Activated naive CD4-positive, alpha-beta T cell (primary cell): ENCODE data around the gene POLR3C.

ENCODE experiments used
- DNase-seq, 4 experiments: peaks; one replicate each; lab custom pipeline; 2025; lab: John Stamatoyannopoulos, UW

The POLR3C gene

DNA sequence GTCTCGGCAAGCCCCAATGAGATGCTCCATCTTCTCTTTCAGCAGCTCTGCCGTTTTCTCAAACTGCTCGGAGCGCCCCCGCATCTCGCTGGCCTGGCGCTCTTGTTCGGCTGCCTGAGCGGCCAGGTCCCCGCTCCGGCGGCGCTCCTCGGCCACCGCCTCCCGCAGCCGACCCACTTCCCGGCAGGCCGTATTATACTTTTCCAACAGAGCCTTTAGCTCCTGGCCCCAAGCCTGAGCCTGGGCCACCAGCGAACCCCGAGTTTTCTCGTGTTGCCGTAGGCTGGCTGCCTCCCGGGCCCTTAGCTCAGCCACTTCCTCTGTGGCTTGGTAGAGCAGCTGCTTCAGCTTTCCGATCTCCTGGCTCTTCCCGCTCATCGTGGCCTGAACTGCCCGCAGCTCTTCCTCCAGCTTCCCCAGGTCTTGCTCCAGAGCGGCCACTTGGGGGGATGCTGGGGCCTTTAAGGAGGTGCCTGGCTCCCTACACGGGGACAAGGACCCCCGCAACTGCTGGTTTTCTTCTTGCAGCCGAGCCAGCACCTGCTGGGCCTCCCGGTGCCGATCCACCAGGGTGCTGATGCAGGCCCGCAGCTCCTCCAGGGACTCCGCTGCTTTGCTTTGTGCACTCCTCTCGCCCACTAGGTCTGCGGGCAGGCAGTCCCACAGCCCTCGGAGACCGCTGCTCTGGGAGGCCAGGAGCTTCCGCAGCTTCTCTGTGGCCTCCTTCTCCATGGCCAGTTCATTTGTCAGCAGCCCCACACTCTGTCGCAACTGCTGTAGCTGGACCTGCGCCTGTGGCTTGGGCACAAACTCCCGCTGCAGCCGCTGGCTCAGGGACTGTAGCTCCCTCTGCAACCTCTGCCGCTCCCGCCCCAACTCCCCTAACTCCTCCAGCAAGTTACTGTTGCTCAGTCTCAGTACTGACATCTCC lies 48.3 kb downstream of the POLR3C start:
- DNase-seq: peak in 1 of 4 experiments; percentile 29

DNA sequence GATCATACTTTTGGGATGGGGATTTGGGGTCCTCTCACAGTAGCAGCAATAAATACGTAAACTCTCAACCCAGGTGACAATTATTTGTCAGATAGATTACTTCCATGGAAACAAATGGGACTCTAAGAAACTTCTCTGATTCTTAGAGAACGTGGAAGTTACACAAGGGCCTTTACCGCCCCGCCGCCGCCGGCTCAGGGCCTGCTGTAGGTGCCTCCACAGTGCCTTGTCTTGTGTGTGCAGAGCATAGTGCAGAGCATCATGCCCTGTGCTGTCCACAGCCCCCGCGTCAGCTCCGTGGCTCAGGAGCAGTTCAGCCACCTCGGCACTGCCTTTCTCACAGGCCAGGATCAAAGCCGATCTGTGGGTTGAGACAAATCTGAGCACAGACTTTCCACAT lies 50.6 kb downstream of the POLR3C start:
- no peak for DNase-seq

- no peak for DNase-seq
These were observed 54.0 kb downstream of the POLR3C start for GRCh38 chr1:145877923-145878486.

- DNase-seq: no peak
These were observed 54.7 kb downstream of the POLR3C start for GRCh38 chr1:145878724-145879123.

DNA sequence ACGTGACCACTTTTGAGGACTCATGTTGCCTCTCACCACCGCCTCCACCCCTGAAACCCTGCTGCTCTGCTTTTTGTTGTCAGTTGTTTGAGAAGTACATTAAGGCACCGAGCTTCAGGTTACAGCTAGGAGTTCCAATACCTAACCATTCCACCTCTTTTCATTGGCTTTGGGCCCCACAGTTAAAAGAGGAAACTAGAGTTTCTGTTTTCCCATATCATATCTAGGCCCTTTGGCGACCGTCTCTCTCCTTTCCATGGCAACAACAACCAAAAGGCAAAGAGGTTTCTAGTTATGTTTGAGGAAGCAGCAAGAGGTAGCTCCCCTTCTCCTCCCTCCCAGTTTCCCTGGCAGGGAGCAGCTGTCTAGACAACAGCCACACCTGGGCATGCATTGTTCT lies 55.8 kb downstream of the POLR3C start:
- no peak for DNase-seq

DNA sequence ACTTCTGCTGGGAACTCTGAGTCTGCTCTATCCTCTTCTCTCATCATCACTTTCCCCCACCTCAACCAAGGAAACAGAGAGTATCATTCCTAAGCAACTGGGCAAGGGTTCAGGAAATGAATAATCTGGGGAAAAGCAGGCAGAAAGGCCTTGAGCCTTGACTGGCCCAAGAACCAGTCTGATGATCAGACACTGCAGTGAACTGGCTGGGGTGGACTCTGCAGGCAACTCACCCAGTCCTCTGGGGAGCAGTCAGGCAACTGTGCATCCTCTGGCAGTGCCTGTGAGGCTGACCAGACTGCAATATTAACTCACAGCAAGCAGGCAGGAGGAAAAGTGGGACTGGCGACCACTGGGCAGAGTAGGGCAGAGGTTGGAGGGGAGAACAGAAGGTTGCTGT lies 60.7 kb downstream of the POLR3C start:
- no peak for DNase-seq

- peak; percentile 40 to 87 (median 65) for DNase-seq
These were observed 61.8 kb downstream of the POLR3C start, which contains the start of gene ANKRD35 for GRCh38 chr1:145885738-145886287. Gene ANKRD35 (minus strand): TSS chr1:145885866. CDS start chr1:145885758, 108 bp downstream.

- no peak for DNase-seq
These were observed 62.4 kb downstream of the POLR3C start for GRCh38 chr1:145886390-145886789.

DNA sequence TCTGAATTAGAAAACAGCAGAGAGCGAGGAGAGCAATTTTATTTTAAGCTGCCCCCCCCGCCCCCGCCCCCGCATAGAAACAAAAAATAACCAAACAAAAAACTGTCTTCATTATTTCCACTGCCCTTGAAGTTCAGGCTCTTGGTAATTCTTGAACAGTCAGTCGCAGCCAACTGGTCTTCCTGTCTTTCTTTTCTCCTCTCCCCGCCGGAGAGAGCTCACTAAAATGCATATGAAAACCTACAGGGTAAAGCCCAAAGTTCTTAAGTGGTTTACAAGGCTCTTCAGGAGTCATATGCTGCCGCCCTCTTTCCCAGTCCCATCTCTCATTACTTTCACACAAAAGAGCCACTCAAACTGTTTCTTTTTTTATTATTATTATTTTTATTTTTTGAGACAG lies 62.8 kb downstream of the POLR3C start:
- no peak for DNase-seq

GRCh38 chr1:145887631-145888030 lies 63.6 kb downstream of the POLR3C start:
- DNase-seq: no peak

- DNase-seq: no peak
These were observed 65.7 kb downstream of the POLR3C start for GRCh38 chr1:145889722-145890121.

GRCh38 chr1:145891143-145891542 lies 67.1 kb downstream of the POLR3C start:
- no peak for DNase-seq

DNA sequence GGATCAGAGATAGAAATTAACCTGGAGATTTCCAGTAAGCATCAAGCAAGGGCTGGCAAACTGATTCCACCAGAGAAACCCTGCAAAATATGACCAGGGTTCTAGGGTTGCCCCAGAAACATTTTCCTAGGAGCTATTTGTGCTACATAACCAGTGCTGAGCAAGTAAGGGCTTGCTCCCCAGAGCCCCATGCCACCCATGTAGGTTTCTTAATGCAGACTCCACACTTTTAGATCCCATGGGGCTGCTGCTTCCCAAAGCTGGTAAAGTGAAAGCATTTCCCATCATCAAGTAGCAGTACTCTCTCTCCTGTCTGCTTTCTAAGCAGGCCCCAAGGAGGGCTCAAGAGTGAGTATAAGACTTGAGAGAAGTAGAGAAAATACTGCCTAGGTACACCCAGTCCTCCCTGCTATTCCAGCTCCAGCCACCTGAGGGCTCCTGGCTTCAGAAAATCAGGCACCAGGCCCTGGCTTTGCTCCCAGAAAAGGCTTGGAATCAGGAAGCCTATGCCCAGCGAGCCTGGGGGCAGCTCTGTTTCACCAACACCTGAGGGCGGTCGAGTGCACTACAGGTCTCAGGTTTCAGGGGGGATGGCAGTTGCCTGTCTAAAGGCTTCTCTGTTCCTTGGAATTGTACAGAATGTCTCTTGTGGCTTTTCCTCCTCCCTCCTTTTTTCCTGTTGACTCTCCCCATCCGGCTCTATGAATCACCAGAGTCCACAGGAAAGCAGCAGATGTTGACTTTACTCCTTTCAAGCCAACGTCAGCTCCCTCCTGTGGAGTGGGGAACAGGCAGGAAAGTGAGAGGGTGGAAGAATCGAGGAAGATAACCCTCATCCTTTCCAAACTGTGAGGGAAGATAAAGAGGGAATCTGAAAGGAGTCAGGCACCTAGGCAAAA lies 67.8 kb downstream of the POLR3C start:
- DNase-seq: peak in 3 of 4 experiments; percentile 10 to 40 (median 18)

- DNase-seq: no peak
These were observed 68.6 kb downstream of the POLR3C start for GRCh38 chr1:145892486-145893087.

DNA sequence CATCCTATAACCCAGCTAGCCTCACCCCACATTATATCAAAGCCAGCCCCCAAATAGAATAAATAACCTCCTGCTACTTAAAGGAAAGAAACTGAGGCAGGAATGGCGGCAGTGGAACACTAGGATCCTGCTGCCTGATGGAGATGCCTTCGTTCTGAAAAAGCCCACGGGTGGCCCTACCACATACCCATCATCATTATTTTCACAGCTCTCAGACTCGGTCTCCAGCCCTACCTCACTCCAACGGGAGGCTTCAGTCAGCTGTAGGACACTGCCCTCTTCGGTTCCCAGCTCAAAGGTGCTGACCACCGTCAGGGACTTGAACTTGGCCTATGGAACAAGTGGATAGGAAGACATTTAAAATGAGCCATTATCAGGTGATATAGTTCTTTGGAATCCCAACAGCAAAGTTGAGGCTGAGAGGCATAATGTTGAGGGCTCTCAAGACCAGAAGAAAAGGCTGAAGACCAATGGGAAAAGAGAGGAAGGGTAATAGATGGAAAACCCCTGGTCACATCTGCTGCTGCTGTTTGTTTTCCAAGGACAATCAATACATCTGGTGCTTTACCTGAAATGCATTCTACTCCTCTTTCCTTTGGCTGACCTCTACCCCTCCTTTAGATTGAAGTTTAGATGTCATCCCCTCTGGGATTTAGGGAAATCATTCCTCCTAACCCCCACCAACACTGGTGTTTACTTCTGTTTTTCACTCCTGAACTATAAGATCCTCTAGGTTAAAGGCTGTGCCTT lies 69.5 kb downstream of the POLR3C start:
- no peak for DNase-seq
